ENCODE data around the gene CCDC102A.
A peak's percentile ranks its signal among the peaks of the same experiment; 100 is the strongest.
"Not testable (repeated sequence)": the region's sequence is repeated elsewhere in the genome, so short reads cannot be mapped to it uniquely, and the experiment has no call there.

Gene CCDC102A

GRCh38 chr16:57499941-57500340, 36.4 kb downstream of the CCDC102A start:
- not testable (repeated sequence) for H3K27me3 ChIP-seq (ENCODE audit: control insufficient read depth, insufficient read depth, low read length); H3K9me3 ChIP-seq (ENCODE audit: control insufficient read depth, low read length); H3K9ac ChIP-seq (ENCODE audit: low read length); H3K36me3 ChIP-seq (ENCODE audit: control insufficient read depth, insufficient read depth, low read length); H3K4me3 ChIP-seq (ENCODE audit: low read length); H3K4me1 ChIP-seq (ENCODE audit: control insufficient read depth, insufficient read depth, low read length)

- no peaks in the 10 kb centered on the region for H3K4me1 ChIP-seq (ENCODE audit: control insufficient read depth, insufficient read depth, low read length)
- no peaks in the 10 kb centered on the region for H3K9me3 ChIP-seq (ENCODE audit: control insufficient read depth, low read length)
- H3K36me3 ChIP-seq (ENCODE audit: control insufficient read depth, insufficient read depth, low read length): no peaks in the 10 kb centered on the region
- H3K27me3 ChIP-seq (ENCODE audit: control insufficient read depth, insufficient read depth, low read length): peaks cover 3% of the 10 kb centered on the region
- H3K4me3 ChIP-seq (ENCODE audit: low read length): no peak overlapping the region
- no peak overlapping the region for H3K9ac ChIP-seq (ENCODE audit: low read length)
Observed at GRCh38 chr16:57498031-57498430, 38.3 kb downstream of the CCDC102A start.

- Histone ChIP-seq H3K36me3 (ENCODE audit: control insufficient read depth, insufficient read depth, low read length) (no peaks in the 10 kb centered on the region), H3K27me3 (ENCODE audit: control insufficient read depth, insufficient read depth, low read length) (peaks cover 3% of the 10 kb centered on the region), H3K9ac (ENCODE audit: low read length) (no peak overlapping the region), H3K9me3 (ENCODE audit: control insufficient read depth, low read length) (no peaks in the 10 kb centered on the region), H3K4me1 (ENCODE audit: control insufficient read depth, insufficient read depth, low read length) (no peaks in the 10 kb centered on the region), H3K4me3 (ENCODE audit: low read length) (no peak overlapping the region)
Observed at GRCh38 chr16:57497121-57497520, 39.2 kb downstream of the CCDC102A start.

- H3K4me3 ChIP-seq (ENCODE audit: low read length): no peak overlapping the region
- H3K9me3 ChIP-seq (ENCODE audit: control insufficient read depth, low read length): no peaks in the 10 kb centered on the region
- no peaks in the 10 kb centered on the region for H3K36me3 ChIP-seq (ENCODE audit: control insufficient read depth, insufficient read depth, low read length)
- no peak overlapping the region for H3K9ac ChIP-seq (ENCODE audit: low read length)
- H3K4me1 ChIP-seq (ENCODE audit: control insufficient read depth, insufficient read depth, low read length): no peaks in the 10 kb centered on the region
- H3K27me3 ChIP-seq (ENCODE audit: control insufficient read depth, insufficient read depth, low read length): peaks cover 3% of the 10 kb centered on the region
Observed at GRCh38 chr16:57493767-57494166, 42.6 kb downstream of the CCDC102A start.

- Histone ChIP-seq H3K9ac (ENCODE audit: low read length) (no peak overlapping the region), H3K4me3 (ENCODE audit: low read length) (no peak overlapping the region), H3K4me1 (ENCODE audit: control insufficient read depth, insufficient read depth, low read length) (peaks cover 22% of the 10 kb centered on the region), H3K36me3 (ENCODE audit: control insufficient read depth, insufficient read depth, low read length) (no peaks in the 10 kb centered on the region), H3K27me3 (ENCODE audit: control insufficient read depth, insufficient read depth, low read length) (no peaks in the 10 kb centered on the region), H3K9me3 (ENCODE audit: control insufficient read depth, low read length) (no peaks in the 10 kb centered on the region)
Observed at GRCh38 chr16:57489229-57489628, 47.1 kb downstream of the CCDC102A start.

GRCh38 chr16:57486858-57487834, 49.2 kb downstream of the CCDC102A start:
- no peaks in the 10 kb centered on the region for H3K9me3 ChIP-seq (ENCODE audit: control insufficient read depth, low read length)
- H3K4me1 ChIP-seq (ENCODE audit: control insufficient read depth, insufficient read depth, low read length): peaks cover 29% of the 10 kb centered on the region
- H3K9ac ChIP-seq (ENCODE audit: low read length): no peak overlapping the region
- no peaks in the 10 kb centered on the region for H3K27me3 ChIP-seq (ENCODE audit: control insufficient read depth, insufficient read depth, low read length)
- no peaks in the 10 kb centered on the region for H3K36me3 ChIP-seq (ENCODE audit: control insufficient read depth, insufficient read depth, low read length)
- no peak overlapping the region for H3K4me3 ChIP-seq (ENCODE audit: low read length)

GRCh38 chr16:57485916-57486857, 50.2 kb downstream of the CCDC102A start, which contains the start of gene DOK4:
Gene DOK4 (minus strand): TSS chr16:57486493. CDS start chr16:57479507, 6,986 bp downstream.
- no peaks in the 10 kb centered on the region for H3K27me3 ChIP-seq (ENCODE audit: control insufficient read depth, insufficient read depth, low read length)
- no peaks in the 10 kb centered on the region for H3K36me3 ChIP-seq (ENCODE audit: control insufficient read depth, insufficient read depth, low read length)
- peaks cover 33% of the 10 kb centered on the region for H3K4me1 ChIP-seq (ENCODE audit: control insufficient read depth, insufficient read depth, low read length)
- H3K9me3 ChIP-seq (ENCODE audit: control insufficient read depth, low read length): no peaks in the 10 kb centered on the region
- H3K4me3 ChIP-seq (ENCODE audit: low read length): peak within 1 kb of the TSS; percentile 69
- peak within 1 kb of the TSS; percentile 96 for H3K9ac ChIP-seq (ENCODE audit: low read length)

GRCh38 chr16:57485091-57485915, 51.1 kb downstream of the CCDC102A start:
- Histone ChIP-seq H3K9ac (ENCODE audit: low read length) (peak overlapping the region; percentile 96), H3K27me3 (ENCODE audit: control insufficient read depth, insufficient read depth, low read length) (no peaks in the 10 kb centered on the region), H3K4me1 (ENCODE audit: control insufficient read depth, insufficient read depth, low read length) (peaks cover 42% of the 10 kb centered on the region), H3K4me3 (ENCODE audit: low read length) (peak overlapping the region; percentile 69), H3K36me3 (ENCODE audit: control insufficient read depth, insufficient read depth, low read length) (no peaks in the 10 kb centered on the region), H3K9me3 (ENCODE audit: control insufficient read depth, low read length) (no peaks in the 10 kb centered on the region)

- peak overlapping the region; percentile 96 for H3K9ac ChIP-seq (ENCODE audit: low read length)
- H3K4me1 ChIP-seq (ENCODE audit: control insufficient read depth, insufficient read depth, low read length): peaks cover 49% of the 10 kb centered on the region
- H3K4me3 ChIP-seq (ENCODE audit: low read length): peak overlapping the region; percentile 69
Observed at GRCh38 chr16:57484515-57485005, 51.8 kb downstream of the CCDC102A start.

GRCh38 chr16:57483725-57484514, 52.5 kb downstream of the CCDC102A start:
- Histone ChIP-seq H3K27me3 (ENCODE audit: control insufficient read depth, insufficient read depth, low read length) (no peaks in the 10 kb centered on the region), H3K36me3 (ENCODE audit: control insufficient read depth, insufficient read depth, low read length) (no peaks in the 10 kb centered on the region), H3K4me3 (ENCODE audit: low read length) (no peak overlapping the region), H3K9ac (ENCODE audit: low read length) (peak overlapping the region; percentile 31), H3K9me3 (ENCODE audit: control insufficient read depth, low read length) (no peaks in the 10 kb centered on the region), H3K4me1 (ENCODE audit: control insufficient read depth, insufficient read depth, low read length) (peaks cover 55% of the 10 kb centered on the region)

More at GRCh38 chr16:57484515-57485005, 51.8 kb downstream of the CCDC102A start:
- Histone ChIP-seq H3K36me3 (ENCODE audit: control insufficient read depth, insufficient read depth, low read length) (no peaks in the 10 kb centered on the region), H3K27me3 (ENCODE audit: control insufficient read depth, insufficient read depth, low read length) (no peaks in the 10 kb centered on the region), H3K9me3 (ENCODE audit: control insufficient read depth, low read length) (no peaks in the 10 kb centered on the region)
